ENCODE results near the gene MRGPRF. TPM values are rescaled to one million over a fixed set of nuclear protein-coding genes. Genes with fewer than 3 reads are reported as not detected.

Gene MRGPRF
- total and polyA plus RNA-seq, 7 donors, result 1.7 to 3.8 (median 2.7) TPM

GRCh38 chr11:69055598-69056516 lies 42.8 kb upstream of the MRGPRF start:
- intact Hi-C loops (cut with DNase I), result no loop called here
- WGBS, 3 donors, result 71 to 87% (median 73%) methylated on average over 20 to 22 of the region's 22 CpGs
- no peak for TF ChIP-seq CTCF (IDR thresholded peaks at IDR 0.05)
- no peaks in the 10 kb centered on the region for H3K27me3 ChIP-seq (ENCODE audit: insufficient read depth in 3 of 3, low read length in 2 of 3)
- H3K27ac ChIP-seq, result peak overlapping the region; percentile 30
- peaks cover 10% of the 10 kb centered on the region for H3K4me1 ChIP-seq
- peaks cover 0 to 30% of the 10 kb centered on the region in 2 donors for H3K36me3 ChIP-seq (ENCODE audit: insufficient read depth in 1 of 2, low read depth in 1 of 2)
- H3K4me3 ChIP-seq, result no peak overlapping the region
- ATAC-seq, result peak; percentile 58 to 88 (median 84)
- DNase-seq, result peak in 1 of 2 donors; percentile 47
- H3K9me3 ChIP-seq, result no peaks in the 10 kb centered on the region

- Histone ChIP-seq H3K4me1 (peaks cover 14% of the 10 kb centered on the region), H3K4me3 (no peak overlapping the region), H3K9me3 (no peaks in the 10 kb centered on the region), H3K27me3 (ENCODE audit: insufficient read depth in 3 of 3, low read length in 2 of 3) (no peaks in the 10 kb centered on the region), H3K36me3 (ENCODE audit: insufficient read depth in 1 of 2, low read depth in 1 of 2) (peaks cover 0 to 30% of the 10 kb centered on the region in 2 donors), H3K27ac (no peak overlapping the region)
- intact Hi-C loops (cut with DNase I), result no loop called here
- ATAC-seq (no peak), DNase-seq (no peak)
- no peak for TF ChIP-seq CTCF (IDR thresholded peaks at IDR 0.05)
- WGBS, 3 donors, result 91% methylated on average over 21 of the region's 21 CpGs
Measured at GRCh38 chr11:69055212-69055586, 42.2 kb upstream of the MRGPRF start.

- TF ChIP-seq CTCF (IDR thresholded peaks at IDR 0.05), result no peak
- Histone ChIP-seq H3K27me3 (ENCODE audit: insufficient read depth in 3 of 3, low read length in 2 of 3) (no peaks in the 10 kb centered on the region), H3K36me3 (ENCODE audit: insufficient read depth in 1 of 2, low read depth in 1 of 2) (peaks cover 0 to 27% of the 10 kb centered on the region in 2 donors), H3K4me3 (no peak overlapping the region), H3K4me1 (peaks cover 20% of the 10 kb centered on the region), H3K27ac (no peak overlapping the region), H3K9me3 (no peaks in the 10 kb centered on the region)
- 85 to 89% (median 85%) methylated on average over 31 of the region's 31 CpGs for WGBS, 3 donors
- no peak for DNase-seq
- intact Hi-C loops (cut with DNase I), result no loop called here
- ATAC-seq, result no peak
Measured at GRCh38 chr11:69054397-69055211, 41.6 kb upstream of the MRGPRF start.

- 75 to 83% (median 78%) methylated on average over 35 of the region's 35 CpGs for WGBS, 3 donors
- intact Hi-C loops (cut with DNase I), result no loop called here
- no peak for TF ChIP-seq CTCF (IDR thresholded peaks at IDR 0.05)
- no peaks in the 10 kb centered on the region for H3K27me3 ChIP-seq (ENCODE audit: insufficient read depth in 3 of 3, low read length in 2 of 3)
- peaks cover 22% of the 10 kb centered on the region for H3K4me1 ChIP-seq
- DNase-seq, result no peak
- H3K27ac ChIP-seq, result no peak overlapping the region
- ATAC-seq, result no peak
- no peak overlapping the region for H3K4me3 ChIP-seq
- H3K9me3 ChIP-seq, result no peaks in the 10 kb centered on the region
- peaks cover 0 to 19% of the 10 kb centered on the region in 2 donors for H3K36me3 ChIP-seq (ENCODE audit: insufficient read depth in 1 of 2, low read depth in 1 of 2)
Measured at GRCh38 chr11:69053546-69054396, 40.7 kb upstream of the MRGPRF start.

All from psoas muscle (tissue), 8 donors.